NOMO-1 treated with dmso at 0.1 percent for 144 hours (cell line): Measurements from ENCODE around the gene VWA5B1.

Experiments
- DNase-seq: peaks from one replicate; lab custom pipeline; 2025; ENCODE audit not compliant: unreplicated experiment; lab: John Stamatoyannopoulos, UW

The VWA5B1 gene

DNA sequence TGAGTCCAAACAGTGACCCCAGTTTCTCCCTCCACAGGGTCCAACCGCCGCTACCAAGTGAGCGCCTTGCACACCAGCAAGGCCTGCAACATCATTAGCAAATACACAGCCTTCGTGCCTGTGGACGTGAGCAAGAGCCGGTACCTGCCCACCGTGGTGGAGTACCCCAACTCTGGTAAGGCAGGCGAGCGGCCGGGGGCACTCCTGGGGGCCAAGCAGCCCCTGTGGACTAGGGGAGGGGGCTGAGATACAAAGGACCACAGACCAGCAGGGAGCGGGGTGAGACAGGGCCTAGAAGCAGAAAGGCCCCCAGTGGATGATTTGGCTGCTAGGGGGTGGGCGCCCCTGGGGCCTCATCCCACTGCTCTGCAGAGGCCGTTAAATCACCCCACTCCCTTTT is 54.7 kb downstream of the VWA5B1 start:
- DNase-seq, result no peak

DNA sequence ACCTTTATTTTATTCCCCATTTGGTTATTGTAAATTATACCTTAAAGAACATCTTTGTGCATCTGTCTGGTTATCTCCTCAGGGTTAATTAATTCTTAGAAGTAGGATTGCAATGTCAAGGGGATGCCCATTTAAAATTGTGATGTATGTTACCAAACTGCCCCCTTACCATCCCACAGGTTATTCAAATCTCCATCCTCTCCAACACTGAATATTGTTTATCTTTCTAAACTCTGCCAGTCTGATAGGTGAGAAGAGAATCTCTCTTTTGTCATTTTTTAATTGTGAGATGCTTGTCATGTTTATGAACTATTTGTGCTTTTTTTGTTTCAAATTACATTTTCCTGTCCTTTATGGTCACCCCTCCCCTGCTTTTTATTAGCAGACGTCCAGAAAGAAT is 55.8 kb downstream of the VWA5B1 start:
- DNase-seq, result no peak

DNA sequence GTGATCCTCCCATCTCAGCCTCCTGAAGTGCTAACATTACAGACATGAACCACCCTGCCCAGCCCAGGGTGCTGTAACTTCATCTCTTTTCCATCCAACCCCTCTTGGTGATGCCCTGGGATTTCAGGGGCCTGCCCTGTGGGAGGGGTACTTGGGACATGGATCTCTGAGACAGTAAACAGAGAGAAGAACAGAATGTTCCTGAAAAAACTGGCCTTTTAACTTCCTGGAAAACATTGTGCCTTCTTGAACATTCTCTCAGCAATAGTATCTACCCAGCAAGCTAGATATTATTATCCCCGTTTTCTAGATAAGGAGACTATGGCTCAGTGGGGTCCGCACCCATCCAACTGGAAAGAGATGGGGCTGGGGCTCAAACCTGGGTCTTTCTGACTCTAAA is 57.0 kb downstream of the VWA5B1 start:
- DNase-seq, result no peak

DNA sequence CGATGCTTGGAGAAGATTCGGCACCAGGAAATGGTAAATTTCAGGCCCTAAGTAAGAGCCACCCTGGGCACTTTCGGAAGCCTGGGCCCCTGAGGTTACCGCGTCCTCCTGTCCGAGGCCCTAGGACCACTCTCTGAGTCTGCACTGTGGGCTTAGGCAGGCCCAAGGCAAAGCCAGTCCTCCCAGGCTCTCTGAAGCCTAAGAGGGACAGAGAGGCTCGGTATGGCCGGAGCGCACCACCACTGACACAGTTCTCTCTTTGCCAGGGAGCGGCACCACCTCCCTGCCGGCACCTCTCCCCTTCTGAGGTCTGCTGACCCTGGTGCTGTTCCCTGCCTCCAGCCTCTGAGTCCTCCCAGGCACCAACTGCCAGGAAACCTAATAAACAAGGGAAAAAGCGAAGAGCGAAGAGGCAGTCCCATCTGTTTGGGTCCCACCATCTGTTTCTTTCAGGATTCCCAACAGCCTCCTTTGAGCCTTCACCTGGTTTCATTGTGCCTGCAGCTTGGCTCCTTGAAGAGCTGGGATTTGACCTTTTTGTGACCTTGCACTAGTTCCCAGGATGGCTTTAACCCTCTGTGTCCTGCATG is 57.7 kb downstream of the VWA5B1 start:
- DNase-seq, result no peak

DNA sequence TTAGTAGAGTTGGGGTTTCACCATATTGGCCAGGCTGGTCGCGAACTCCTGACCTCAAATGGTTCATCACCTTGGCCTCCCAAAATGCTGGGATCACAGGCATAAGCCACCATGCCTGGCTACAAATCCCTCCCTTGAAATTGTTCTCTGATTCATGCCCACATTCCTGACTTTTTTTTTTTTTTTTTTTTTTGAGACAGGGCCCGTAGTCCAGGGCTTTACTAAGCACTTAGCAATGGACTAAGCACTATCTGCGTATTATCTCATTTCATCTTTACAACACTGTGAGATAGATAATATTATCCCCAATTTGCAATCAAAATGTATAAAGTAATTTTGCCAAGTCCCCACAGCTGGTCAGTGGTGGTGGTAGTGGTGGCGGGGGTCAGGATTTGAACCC is 58.9 kb downstream of the VWA5B1 start:
- DNase-seq, result no peak

DNA sequence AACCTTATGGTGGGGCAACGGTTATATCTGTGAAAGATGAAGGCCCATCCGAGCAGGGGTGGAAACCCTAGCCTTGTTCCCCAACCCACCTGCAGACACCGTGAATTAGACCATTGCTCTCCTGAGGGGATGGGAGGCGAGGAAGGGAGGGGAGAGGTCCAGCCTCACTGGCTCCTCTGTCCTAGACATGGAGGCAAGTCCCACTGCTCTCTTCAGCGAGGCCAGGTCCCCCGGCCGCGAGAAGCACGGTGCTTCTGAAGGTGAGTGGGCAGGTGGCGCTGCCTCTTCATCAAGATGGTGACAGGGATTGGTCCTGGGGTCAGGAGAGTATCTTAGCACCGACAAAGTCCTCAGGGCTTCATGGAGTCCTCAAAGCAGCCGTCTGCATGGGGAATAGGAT is 59.3 kb downstream of the VWA5B1 start:
- DNase-seq, result no peak

DNA sequence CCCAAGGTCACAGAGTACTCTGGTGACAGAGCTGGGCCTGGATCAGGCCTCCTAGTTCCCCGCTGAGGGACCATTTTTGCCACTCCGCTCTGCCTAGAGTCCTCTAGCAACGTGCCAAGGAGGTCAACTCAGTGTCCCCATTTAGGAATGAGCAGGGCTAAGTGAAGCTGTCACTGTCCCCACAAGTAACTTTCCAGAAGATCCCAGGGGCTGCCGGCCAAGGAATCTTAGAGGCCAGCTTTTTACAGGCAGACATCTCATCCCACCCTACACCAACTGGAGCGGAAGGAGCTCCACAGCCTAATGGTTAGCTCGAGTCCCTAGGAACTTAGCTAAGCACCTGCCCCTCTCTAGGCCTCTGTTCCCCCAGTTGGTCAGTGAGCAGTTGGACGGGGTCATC is 59.7 kb downstream of the VWA5B1 start:
- DNase-seq, result no peak

DNA sequence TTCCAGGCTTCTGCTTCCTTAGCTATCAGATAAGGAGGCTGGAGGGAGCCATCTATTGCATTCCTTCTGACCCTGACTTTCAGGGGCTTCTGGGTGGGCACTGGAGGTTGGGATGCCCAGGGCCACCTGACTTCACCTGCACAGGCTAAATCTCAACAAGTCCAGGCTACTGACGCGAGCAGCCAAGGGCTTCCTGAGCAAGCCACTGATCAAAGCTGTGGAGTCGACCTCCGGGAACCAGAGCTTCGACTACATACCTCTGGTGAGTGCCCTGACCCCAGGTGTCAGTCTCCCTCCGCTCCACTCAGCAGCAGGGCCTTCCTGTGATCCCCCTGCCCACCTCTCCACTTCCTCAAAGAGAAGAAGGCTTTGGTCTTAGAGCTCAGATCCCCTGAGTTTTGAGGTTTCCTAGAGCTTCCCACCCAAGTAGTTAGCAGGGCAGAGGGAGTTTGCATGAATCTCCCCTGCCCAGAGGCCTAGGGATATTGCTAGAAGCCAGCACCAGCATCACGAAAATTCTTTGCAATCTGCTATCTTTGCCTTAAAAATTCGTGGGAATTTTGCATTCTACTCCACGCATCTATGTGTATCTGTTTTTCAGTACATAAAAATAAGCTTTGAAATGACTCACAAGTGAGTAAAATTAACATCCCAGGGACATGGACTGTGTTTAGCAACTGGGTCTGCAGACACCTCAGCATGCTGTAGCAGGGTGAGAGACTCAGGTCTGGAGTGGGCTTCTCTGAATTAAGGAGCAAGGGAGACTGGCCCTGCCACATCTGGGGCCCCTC is 61.4 kb downstream of the VWA5B1 start:
- DNase-seq, result no peak

DNA sequence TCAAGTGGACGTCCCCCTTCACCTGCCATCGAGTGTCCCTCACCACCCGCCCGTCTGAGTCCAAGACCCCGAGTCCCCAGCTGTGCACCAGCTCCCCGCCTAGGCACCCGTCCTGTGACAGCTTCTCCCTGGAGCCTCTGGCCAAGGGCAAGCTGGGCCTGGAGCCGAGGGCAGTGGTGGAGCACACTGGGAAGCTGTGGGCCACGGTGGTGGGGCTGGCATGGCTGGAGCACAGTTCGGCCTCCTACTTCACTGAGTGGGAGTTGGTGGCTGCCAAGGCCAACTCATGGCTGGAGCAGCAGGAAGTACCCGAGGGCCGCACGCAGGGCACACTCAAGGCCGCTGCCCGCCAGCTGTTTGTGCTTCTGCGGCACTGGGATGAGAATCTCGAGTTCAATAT is 63.2 kb downstream of the VWA5B1 start:
- DNase-seq, result no peak

DNA sequence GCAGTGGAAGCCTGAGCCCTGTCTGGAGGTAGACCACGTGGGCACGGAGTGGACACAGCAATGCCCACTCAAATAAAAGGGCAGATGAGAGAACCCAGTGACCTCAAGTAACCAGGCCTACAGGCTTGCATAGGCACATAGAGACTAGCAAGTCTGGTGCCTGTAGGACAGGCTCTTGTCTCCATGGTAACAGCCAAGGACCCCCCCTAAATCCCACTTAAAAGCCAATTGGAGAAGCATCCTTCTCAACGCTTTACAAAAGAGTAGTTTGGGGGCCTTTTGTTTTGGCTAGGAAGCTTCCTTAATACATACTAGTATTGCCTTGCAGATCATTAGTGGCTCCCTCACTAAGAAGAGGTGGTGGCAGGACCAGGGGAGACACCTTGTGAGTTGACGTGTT is 63.9 kb downstream of the VWA5B1 start:
- no peak for DNase-seq

DNA sequence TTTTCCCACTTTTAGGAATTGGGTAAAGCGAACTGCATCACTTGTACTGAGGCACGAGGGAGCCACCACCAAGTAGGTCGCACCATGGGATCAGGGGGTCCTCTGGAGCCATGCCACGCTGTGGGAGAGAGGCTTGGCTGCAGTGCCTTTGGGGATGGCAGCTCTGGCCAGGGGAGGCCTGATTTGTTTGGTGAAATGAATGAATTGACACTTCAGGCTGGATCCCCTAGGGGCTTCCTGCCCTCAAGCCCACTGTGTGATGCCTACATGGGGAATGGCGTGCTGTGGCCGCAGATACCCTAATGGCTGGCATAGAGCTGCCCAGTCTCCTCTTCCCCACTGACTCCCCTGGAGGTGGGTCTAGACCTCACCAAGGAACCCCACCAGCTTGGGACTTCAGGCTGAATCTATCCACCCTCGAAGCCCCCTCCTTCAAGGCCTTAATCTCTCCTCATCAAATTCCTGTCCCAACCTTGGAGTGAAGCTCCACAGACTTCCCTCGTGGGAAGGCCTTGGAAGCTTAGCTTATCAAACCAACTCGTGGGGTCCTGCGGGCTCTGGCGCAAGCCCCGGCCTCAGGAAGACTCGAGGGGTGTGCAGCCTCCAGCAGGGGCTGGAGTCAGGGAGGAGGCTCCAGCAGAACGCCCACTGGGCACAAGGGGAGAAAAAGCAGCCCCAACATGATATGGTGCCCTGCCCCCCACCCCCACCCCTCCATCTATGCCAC is 64.6 kb downstream of the VWA5B1 start:
- DNase-seq, result no peak

DNA sequence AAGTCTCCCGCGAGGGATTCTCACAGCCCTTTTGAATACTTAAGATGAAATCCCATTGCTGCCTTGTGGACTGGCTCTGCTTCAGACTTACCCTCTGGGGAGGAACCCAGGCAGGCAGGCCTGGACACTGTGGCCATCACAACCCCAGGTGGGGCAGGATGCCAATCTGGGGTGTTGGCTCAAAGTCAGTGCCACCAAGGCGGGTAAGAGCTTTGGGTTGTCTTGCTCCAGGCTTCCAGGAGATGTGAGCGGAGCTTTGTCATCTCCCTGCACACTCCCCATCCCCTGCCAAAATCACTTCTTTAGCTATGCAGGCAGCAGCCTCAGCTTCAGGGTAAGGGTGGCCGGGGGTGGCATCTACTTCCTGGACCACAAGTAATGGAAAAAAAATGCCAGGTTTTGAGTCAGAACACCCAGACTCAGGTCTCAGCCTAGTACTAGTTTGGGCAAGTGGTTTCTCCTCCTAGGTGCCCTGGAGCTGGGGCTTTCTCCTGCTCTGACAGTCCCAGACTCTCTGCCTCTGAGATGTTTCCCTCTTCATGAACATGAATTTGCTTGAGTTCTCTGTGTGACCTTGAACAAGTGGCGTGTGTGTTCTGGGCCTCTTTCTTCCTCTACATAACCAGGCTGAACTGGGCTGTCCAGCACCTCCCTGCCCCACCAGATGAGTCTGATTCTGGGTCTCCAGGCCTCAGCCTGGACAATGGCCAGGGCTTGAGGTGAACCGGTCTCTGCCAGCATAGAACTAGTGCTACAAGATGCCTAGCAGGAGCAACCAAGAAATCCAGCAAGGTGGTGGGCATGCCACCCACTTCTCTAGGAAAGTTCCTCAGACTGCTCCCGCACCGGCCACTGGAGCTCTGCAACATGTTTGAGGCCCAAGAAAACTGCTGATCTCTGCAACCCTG is 65.4 kb downstream of the VWA5B1 start:
- no peak for DNase-seq

DNA sequence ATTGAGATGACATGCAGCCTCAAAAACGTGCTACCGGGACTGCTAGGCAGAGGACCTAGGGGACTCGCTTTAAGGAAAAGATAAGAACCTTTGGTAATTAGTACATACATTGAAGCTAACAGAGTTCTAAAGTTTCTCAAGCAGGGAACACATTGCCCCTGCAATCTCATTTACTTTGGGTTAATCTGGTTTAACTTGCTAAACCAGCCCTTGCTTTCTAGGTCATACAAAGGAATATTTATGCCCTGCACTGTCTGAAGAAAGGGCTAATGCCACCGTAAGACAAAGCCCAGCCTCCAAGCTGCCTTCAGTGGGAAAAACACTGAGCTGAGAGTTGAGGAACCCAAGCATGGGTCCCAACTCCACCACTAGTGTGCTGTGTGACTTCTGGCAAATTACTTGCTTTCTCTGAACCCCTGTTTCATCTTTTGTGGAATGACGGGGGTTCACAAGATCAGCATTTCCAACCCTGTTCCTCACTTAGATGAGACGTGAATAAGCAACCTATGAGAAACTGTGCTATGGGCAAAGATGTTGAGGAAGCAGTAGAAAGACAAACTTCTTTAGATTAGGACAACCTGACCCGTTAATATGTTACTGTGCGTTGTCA is 66.3 kb downstream of the VWA5B1 start:
- DNase-seq, result no peak

DNA sequence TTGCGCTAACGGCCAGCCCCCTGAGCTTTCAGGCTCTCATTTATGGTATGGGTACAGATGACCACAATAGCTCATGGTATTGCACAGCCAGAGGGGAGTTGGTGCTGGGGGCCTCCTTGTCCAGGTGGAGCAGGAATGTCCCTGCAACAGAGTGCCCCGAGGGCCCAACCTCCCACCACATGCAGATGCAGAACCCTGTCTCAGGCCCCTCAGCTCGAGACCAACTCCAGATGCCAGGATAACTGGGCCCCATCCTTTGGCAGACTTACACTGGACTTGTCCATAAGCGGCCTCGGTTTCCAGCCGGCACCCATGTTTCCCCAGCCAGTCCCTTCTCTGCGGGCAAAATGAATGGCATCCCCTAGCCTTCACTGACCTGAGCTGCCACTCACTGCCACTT is 67.1 kb downstream of the VWA5B1 start:
- DNase-seq, result no peak

DNA sequence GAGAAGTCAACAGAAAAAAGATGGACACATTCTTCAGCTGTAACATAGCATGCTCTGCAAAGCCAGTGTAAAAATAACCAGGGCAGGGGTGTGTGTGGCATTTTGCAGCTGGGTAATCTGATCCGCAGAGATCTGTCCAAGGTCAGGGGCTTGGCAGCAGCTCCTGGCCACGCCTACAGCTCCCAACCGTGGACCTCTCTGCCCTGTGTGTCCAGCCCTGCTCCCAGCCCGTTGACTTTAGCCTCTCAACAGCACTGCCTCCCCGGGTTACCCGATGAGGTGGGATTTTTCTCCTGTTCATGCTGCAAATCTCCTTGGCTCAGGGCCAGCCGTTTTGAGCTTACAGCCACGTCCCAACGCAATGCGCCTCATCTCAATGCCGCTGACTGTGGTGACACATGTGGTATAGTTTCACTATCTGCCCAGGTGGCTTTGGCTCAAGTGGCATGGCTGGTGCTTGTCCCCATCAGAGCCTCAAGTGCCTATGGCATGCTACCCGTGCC is 68.1 kb downstream of the VWA5B1 start:
- DNase-seq, result no peak

DNA sequence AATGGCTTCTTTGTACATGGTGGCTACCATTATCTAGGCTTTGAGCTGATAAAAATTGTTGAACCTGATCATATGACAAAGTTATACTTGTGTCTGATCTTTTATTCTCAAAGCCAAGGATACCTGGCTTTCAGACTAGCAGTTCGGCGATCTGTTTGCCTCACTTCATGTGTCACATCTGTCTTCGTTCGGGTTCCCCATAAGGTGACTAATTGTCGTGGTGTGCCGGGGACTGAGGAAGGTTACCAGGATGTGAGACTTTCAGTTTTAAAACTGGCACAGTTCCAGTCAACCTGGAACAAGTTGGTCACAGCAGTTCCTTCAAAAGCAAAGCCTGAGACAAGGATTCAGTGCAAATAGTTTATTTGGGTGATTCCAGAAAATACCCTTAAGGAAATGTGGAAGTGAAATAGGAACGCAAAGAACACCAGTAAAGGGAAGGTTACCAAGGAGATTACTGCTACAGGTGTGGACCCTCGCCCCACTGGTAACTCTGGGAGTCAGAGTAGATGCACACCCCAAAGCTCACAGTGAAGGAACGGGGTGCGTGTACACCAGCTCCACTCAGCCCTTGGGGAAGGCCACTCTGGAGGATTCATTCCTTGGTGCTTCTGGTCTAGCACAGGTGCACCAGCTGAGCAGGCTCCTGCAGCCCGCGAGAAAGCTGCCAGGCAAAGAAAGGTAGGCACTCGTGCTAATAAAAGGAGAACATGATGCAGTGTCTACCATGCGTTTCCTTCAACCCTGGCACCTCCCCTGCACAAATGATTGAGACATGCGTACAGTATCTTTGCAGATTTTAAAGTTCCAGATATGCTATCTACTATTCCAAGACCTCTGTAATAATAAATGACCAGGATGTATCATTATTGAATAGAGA is 69.0 kb downstream of the VWA5B1 start:
- no peak for DNase-seq

DNA sequence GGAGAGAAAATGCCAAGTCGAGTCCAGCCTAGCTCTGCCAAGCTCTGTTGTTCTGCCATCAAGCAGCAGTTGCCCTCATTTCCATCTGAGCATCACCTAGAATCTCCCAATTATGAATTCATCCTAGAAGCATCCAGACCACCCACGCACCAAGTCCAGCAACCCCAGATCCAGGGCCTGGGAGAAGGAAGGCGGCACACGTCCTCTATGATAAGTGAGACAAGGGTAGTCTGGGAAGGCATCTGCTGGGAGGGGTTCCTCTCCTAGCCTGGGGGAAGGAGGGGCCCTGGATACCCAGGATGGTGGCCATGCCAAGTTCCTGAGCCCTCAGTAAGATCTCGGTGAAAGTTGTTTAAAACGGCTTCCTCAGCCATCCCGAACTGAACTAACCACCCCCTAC is 70.7 kb downstream of the VWA5B1 start:
- no peak for DNase-seq

DNA sequence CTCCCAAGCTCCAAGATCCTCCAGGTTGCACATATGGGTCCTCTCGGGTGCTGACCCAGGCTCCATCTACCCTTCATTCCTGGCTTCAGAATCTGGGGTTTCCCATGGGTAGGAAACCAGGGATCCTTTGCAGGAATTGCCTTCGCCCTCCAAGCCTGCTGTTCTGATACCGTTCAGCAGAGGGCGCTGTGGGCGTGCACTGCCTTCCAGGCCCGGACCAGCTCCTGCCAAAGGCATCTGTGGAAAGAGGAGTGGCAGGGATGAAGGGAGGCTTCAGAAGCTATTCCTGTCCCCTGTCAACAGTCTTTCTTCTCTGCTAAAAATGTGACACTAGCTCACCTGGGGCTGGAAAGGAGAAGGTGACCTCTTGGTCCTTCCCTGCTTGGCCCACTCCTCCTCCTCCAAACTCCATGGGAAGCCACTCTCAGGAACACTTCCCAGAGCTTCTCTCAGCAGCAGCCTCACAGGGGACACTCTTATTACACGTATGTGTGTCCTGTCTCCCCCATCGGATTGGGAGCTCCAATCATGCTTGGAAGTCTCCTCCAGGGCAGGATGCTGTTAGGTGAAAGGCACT is 71.2 kb downstream of the VWA5B1 start:
- DNase-seq, result no peak

DNA sequence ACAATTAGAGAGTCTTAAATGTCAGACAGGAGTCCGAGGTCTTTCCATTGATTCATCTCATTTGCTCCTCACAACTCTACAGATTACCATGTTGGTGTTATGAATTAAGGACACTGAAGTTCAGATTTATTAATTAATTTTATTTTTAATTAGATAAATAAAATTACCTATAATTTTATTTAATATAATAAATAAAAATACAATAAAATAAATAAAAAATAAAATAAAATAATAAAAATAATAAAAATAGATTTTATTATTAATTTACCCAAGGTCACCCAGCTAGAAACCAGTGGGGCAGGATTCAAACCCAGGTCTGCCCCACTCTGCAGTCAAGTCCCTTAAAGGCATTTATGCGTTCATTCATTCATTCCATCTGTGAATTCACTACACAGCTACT is 72.2 kb downstream of the VWA5B1 start:
- no peak for DNase-seq
